SK-N-SH treated with all-trans-retinoic acid at 6 μM for 48 hours (cell line): ENCODE results near the gene CHKA.

Source experiments
- ATAC-seq: fragments of 200-7000 bp; cut with Tn5 transposase; 3 replicates; pipeline ENCODE4 v1.9.1; 2020; ENCODE audit warnings: mild to moderate bottlenecking, moderate library complexity
- BACH2 ChIP-seq: fragments of 250-450 bp; sonication (Bioruptor Pico); IDR thresholded peaks from 2 replicates; pipeline ENCODE4 v1.9.0; 2021; ENCODE audit warnings: mild to moderate bottlenecking, borderline replicate concordance
- CSDC2 ChIP-seq: fragments of 250-450 bp; sonication (Bioruptor Pico); IDR thresholded peaks from 2 replicates; pipeline ENCODE4 v1.5.0; 2020; ENCODE audit warnings: mild to moderate bottlenecking, moderate library complexity
- ESRRG ChIP-seq: fragments of 250-450 bp; sonication (Bioruptor Pico); IDR thresholded peaks from 2 replicates; pipeline ENCODE4 v1.6.1; 2021; ENCODE audit warnings: mild to moderate bottlenecking
- GLIS3 ChIP-seq: fragments of 250-450 bp; sonication (Bioruptor Pico); IDR thresholded peaks from 2 replicates; pipeline ENCODE4 v1.5.0; 2020; ENCODE audit warnings: mild to moderate bottlenecking, moderate library complexity
- ISL1 ChIP-seq: fragments of 250-450 bp; sonication (Bioruptor Pico); IDR thresholded peaks from 2 replicates; pipeline ENCODE4 v2.1.2; 2022; ENCODE audit warnings: mild to moderate bottlenecking, moderate library complexity
- OSR1 ChIP-seq: fragments of 250-450 bp; sonication (Bioruptor Pico); IDR thresholded peaks from 2 replicates; pipeline ENCODE4 v1.8.0; 2022; ENCODE audit warnings: moderate library complexity, mild to moderate bottlenecking, inconsistent platforms
- PPARA ChIP-seq: fragments of 250-450 bp; sonication (Bioruptor Pico); IDR thresholded peaks from 2 replicates; pipeline ENCODE4 v1.5.0; 2020; ENCODE audit warnings: mild to moderate bottlenecking, borderline replicate concordance
- RARB ChIP-seq: fragments of 250-450 bp; sonication (Bioruptor Pico); IDR thresholded peaks from 2 replicates; pipeline ENCODE4 v1.8.0; 2021; ENCODE audit warnings: mild to moderate bottlenecking, moderate library complexity
- SNAI2 ChIP-seq: fragments of 250-450 bp; sonication (Bioruptor Pico); IDR thresholded peaks from 2 replicates; pipeline ENCODE4 v1.5.0; 2020; ENCODE audit warnings: mild to moderate bottlenecking, moderate library complexity
- TCF4 ChIP-seq: fragments of 250-450 bp; sonication (Bioruptor Pico); IDR thresholded peaks from 2 replicates; pipeline ENCODE4 v1.8.0; 2021; ENCODE audit warnings: mild to moderate bottlenecking, moderate library complexity, borderline replicate concordance
- TOX ChIP-seq: fragments of 250-450 bp; sonication (Bioruptor Pico); IDR thresholded peaks from 2 replicates; pipeline ENCODE4 v1.8.0; 2021; ENCODE audit warnings: mild to moderate bottlenecking, moderate library complexity, borderline replicate concordance
- ZC3H10 ChIP-seq: fragments of 250-450 bp; sonication (Bioruptor Pico); IDR thresholded peaks from 2 replicates; pipeline ENCODE4 v1.5.1; 2021; ENCODE audit warnings: mild to moderate bottlenecking, moderate library complexity
- ZFP3 ChIP-seq: fragments of 250-450 bp; sonication (Bioruptor Pico); IDR thresholded peaks from 2 replicates; pipeline ENCODE4 v1.5.0; 2020; ENCODE audit warnings: mild to moderate bottlenecking, moderate library complexity
- ZFP30 ChIP-seq: fragments of 450-650 bp; formaldehyde crosslinking; IDR thresholded peaks from 2 replicates; pipeline ENCODE4 v1.5.0; 2022; ENCODE audit warnings: mild to moderate bottlenecking, moderate library complexity
- ZNF565 ChIP-seq: fragments of 450-650 bp; formaldehyde crosslinking; conservative IDR thresholded peaks from 2 replicates; pipeline ENCODE4 v1.5.0; 2020; ENCODE audit warnings: low read depth, mild to moderate bottlenecking, moderate library complexity
- ZNF70 ChIP-seq: fragments of 450-650 bp; formaldehyde crosslinking; IDR thresholded peaks from 2 replicates; pipeline ENCODE4 v1.5.0; 2020; ENCODE audit warnings: mild to moderate bottlenecking, moderate library complexity
- ZNF8 ChIP-seq: fragments of 450-650 bp; formaldehyde crosslinking; IDR thresholded peaks from 2 replicates; pipeline ENCODE4 v1.5.0; 2020; ENCODE audit warnings: mild to moderate bottlenecking, moderate library complexity
- TF ChIP-seq, protein P1 (sequence below): fragments of 250-450 bp; sonication (Bioruptor Pico); IDR thresholded peaks from 2 replicates; pipeline ENCODE4 v1.5.1; 2020; ENCODE audit warnings: low read depth, mild to moderate bottlenecking, moderate library complexity
- TF ChIP-seq, protein P2 (sequence below): fragments of 250-450 bp; sonication (Bioruptor Pico); IDR thresholded peaks from 2 replicates; pipeline ENCODE4 v1.8.0; 2021; ENCODE audit warnings: low read depth, mild to moderate bottlenecking, moderate library complexity, borderline replicate concordance
- TF ChIP-seq, protein P3 (sequence below): fragments of 250-450 bp; sonication (Bioruptor Pico); IDR thresholded peaks from 2 replicates; pipeline ENCODE4 v1.5.1; 2021; ENCODE audit warnings: mild to moderate bottlenecking, moderate library complexity
- TF ChIP-seq, protein P4 (sequence below): fragments of 250-450 bp; sonication (Bioruptor Pico); IDR thresholded peaks from 2 replicates; pipeline ENCODE4 v1.5.0; 2020; ENCODE audit warnings: mild to moderate bottlenecking, moderate library complexity

Gene CHKA

DNA sequence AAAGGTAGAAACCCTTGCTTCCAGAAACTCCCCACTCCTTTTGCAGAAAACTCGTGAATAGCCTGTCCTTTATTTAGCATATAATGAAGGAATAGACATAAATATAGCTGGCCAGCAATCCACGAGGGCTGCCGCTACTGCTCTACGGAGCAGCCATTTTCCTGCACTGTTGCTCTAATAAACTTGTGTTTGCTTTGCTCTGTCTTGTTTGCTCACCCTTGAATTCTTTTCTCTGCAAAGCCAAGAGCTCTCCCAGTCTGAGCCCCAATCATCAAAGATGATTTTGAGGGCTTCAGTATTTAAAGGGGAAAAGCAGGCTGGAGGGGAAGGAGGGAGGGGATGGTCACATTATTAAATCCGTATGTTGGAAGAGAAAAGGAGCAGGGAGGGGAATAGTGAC lies 16.6 kb upstream of the CHKA start:
- ATAC-seq: no peak
- TF ChIP-seq ISL1 (no peak), ZNF70 (CRISPR knock-in tag) (peak; percentile 86)
- TF ChIP-seq, protein P1, sequence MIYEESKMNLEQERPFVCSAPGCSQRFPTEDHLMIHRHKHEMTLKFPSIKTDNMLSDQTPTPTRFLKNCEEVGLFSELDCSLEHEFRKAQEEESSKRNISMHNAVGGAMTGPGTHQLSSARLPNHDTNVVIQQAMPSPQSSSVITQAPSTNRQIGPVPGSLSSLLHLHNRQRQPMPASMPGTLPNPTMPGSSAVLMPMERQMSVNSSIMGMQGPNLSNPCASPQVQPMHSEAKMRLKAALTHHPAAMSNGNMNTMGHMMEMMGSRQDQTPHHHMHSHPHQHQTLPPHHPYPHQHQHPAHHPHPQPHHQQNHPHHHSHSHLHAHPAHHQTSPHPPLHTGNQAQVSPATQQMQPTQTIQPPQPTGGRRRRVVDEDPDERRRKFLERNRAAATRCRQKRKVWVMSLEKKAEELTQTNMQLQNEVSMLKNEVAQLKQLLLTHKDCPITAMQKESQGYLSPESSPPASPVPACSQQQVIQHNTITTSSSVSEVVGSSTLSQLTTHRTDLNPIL (CRISPR knock-in tag): no peak

DNA sequence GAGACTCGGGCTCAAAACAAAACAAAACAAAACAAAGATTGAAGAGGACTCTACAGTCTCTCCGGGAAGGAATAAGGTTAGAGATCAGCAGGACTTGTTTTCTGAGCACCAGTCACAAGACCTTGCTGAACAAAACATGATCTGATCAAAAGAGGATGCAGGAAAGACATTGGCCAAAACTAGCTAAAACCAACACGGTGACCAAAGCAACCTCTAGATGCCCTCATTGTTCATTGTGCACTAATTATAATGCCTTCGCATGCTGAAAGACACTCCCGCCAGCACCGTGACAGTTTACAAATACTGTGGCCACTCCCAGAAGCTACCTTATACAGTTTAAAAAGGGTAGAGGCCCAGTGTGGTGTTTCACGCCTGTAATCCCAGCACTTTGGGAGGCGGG lies 15.7 kb upstream of the CHKA start:
- TF ChIP-seq ZNF565: no peak
- no peak for TF ChIP-seq BACH2 (CRISPR knock-in tag)
- TF ChIP-seq ZNF8: no peak
- TF ChIP-seq, protein P1 (CRISPR knock-in tag): no peak
- TF ChIP-seq ZC3H10: no peak
- TF ChIP-seq OSR1 (CRISPR knock-in tag): no peak
- TF ChIP-seq, protein P2, sequence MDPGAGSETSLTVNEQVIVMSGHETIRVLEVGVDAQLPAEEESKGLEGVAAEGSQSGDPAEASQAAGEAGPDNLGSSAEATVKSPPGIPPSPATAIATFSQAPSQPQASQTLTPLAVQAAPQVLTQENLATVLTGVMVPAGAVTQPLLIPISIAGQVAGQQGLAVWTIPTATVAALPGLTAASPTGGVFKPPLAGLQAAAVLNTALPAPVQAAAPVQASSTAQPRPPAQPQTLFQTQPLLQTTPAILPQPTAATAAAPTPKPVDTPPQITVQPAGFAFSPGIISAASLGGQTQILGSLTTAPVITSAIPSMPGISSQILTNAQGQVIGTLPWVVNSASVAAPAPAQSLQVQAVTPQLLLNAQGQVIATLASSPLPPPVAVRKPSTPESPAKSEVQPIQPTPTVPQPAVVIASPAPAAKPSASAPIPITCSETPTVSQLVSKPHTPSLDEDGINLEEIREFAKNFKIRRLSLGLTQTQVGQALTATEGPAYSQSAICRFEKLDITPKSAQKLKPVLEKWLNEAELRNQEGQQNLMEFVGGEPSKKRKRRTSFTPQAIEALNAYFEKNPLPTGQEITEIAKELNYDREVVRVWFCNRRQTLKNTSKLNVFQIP (CRISPR knock-in tag): no peak
- TF ChIP-seq ZFP3: no peak
- TF ChIP-seq TCF4 (CRISPR knock-in tag): no peak
- no peak for TF ChIP-seq RARB (CRISPR knock-in tag)
- no peak for TF ChIP-seq ZNF70 (CRISPR knock-in tag)
- TF ChIP-seq SNAI2: no peak
- TF ChIP-seq PPARA (CRISPR knock-in tag): no peak
- TF ChIP-seq, protein P3, sequence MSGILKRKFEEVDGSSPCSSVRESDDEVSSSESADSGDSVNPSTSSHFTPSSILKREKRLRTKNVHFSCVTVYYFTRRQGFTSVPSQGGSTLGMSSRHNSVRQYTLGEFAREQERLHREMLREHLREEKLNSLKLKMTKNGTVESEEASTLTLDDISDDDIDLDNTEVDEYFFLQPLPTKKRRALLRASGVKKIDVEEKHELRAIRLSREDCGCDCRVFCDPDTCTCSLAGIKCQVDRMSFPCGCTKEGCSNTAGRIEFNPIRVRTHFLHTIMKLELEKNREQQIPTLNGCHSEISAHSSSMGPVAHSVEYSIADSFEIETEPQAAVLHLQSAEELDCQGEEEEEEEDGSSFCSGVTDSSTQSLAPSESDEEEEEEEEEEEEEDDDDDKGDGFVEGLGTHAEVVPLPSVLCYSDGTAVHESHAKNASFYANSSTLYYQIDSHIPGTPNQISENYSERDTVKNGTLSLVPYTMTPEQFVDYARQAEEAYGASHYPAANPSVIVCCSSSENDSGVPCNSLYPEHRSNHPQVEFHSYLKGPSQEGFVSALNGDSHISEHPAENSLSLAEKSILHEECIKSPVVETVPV (CRISPR knock-in tag): no peak
- TF ChIP-seq CSDC2 (CRISPR knock-in tag): no peak
- TF ChIP-seq, protein P4, sequence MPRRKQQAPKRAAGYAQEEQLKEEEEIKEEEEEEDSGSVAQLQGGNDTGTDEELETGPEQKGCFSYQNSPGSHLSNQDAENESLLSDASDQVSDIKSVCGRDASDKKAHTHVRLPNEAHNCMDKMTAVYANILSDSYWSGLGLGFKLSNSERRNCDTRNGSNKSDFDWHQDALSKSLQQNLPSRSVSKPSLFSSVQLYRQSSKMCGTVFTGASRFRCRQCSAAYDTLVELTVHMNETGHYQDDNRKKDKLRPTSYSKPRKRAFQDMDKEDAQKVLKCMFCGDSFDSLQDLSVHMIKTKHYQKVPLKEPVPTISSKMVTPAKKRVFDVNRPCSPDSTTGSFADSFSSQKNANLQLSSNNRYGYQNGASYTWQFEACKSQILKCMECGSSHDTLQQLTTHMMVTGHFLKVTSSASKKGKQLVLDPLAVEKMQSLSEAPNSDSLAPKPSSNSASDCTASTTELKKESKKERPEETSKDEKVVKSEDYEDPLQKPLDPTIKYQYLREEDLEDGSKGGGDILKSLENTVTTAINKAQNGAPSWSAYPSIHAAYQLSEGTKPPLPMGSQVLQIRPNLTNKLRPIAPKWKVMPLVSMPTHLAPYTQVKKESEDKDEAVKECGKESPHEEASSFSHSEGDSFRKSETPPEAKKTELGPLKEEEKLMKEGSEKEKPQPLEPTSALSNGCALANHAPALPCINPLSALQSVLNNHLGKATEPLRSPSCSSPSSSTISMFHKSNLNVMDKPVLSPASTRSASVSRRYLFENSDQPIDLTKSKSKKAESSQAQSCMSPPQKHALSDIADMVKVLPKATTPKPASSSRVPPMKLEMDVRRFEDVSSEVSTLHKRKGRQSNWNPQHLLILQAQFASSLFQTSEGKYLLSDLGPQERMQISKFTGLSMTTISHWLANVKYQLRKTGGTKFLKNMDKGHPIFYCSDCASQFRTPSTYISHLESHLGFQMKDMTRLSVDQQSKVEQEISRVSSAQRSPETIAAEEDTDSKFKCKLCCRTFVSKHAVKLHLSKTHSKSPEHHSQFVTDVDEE (CRISPR knock-in tag): no peak
- TF ChIP-seq ZFP30: no peak
- TF ChIP-seq, all 23 proteins: peak for 0
- ATAC-seq: no peak

DNA sequence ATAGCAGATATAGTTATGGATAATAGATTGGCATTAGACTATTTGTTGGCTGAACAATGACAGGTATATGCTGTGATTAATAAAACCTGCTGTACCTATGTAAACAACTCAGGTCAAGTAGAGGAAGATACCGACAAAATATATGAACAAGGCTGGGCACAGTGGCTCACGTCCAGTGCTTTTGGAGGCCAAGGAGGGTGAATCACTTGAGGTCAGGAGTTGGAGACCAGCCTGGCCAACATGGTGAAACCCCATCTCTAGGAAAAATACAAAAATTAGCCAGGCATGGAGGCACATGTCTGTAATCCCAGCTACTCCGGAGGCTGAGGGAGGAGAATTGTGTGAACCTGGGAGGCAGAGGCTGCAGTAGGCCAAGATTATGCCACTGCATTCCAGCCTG lies 14.0 kb upstream of the CHKA start:
- TF ChIP-seq ZNF70 (CRISPR knock-in tag) (no peak), RARB (CRISPR knock-in tag) (no peak), ESRRG (CRISPR knock-in tag) (no peak), ZNF8 (no peak), ZFP30 (no peak), ZFP3 (no peak), GLIS3 (CRISPR knock-in tag) (no peak), TOX (CRISPR knock-in tag) (no peak)
- TF ChIP-seq, protein P3 (CRISPR knock-in tag): no peak
- no peak for ATAC-seq
